DOHH2 (cell line): ENCODE data around the gene ALDH1L1.

Source experiments
- CTCF ChIP-seq: fragments of 200-600 bp; sonication (generic); IDR thresholded peaks from one replicate; pipeline ENCODE4 v1.5.1; 2014; ENCODE audit warnings: antibody characterized with exemption, mild to moderate bottlenecking, low read depth, low read length; ENCODE audit not compliant: poor library complexity, severe bottlenecking
- EZH2phosphoT487 ChIP-seq: fragments of 200-600 bp; sonication (generic); IDR thresholded peaks from 2 replicates; pipeline ENCODE4 v1.6.1; 2017; ENCODE audit warnings: borderline replicate concordance, mild to moderate bottlenecking, antibody characterized with exemption, low read length, moderate library complexity, mixed read lengths

- TF ChIP-seq EZH2phosphoT487 (no peak), CTCF (no peak)
Measured at GRCh38 chr3:126060613-126061145, 119.7 kb downstream of the ALDH1L1 start.
